Measurements from ENCODE around the gene ANAPC2. TPM values are rescaled to one million over a fixed set of nuclear protein-coding genes. Genes with fewer than 3 reads are reported as not detected.

The ANAPC2 gene
- total and polyA plus RNA-seq, 7 donors = 12.5 to 49.3 (median 23.2) TPM

GRCh38 chr9:137179761-137180160 is 8.6 kb downstream of the ANAPC2 start:
- H3K27me3 ChIP-seq = no peaks in the 10 kb centered on the region
- H3K4me3 ChIP-seq = no peak overlapping the region
- intact Hi-C loops (cut with DNase I) = no loop called here
- H3K27ac ChIP-seq = no peak overlapping the region
- H3K36me3 ChIP-seq = peaks cover 43 to 77% (median 55%) of the 10 kb centered on the region in 4 donors
- WGBS, 2 donors = 93 to 96% methylated on average over 17 of the region's 17 CpGs
- no peak for TF ChIP-seq POLR2AphosphoS5 (IDR thresholded peaks at IDR 0.05)
- no peak for TF ChIP-seq POLR2A (IDR thresholded peaks at IDR 0.05)
- no peak for TF ChIP-seq CTCF (IDR thresholded peaks at IDR 0.05)
- no peak for TF ChIP-seq EP300 (IDR thresholded peaks at IDR 0.05)
- no peak for DNase-seq
- H3K9me3 ChIP-seq = no peaks in the 10 kb centered on the region
- no peaks in the 10 kb centered on the region for H3K4me1 ChIP-seq

DNA sequence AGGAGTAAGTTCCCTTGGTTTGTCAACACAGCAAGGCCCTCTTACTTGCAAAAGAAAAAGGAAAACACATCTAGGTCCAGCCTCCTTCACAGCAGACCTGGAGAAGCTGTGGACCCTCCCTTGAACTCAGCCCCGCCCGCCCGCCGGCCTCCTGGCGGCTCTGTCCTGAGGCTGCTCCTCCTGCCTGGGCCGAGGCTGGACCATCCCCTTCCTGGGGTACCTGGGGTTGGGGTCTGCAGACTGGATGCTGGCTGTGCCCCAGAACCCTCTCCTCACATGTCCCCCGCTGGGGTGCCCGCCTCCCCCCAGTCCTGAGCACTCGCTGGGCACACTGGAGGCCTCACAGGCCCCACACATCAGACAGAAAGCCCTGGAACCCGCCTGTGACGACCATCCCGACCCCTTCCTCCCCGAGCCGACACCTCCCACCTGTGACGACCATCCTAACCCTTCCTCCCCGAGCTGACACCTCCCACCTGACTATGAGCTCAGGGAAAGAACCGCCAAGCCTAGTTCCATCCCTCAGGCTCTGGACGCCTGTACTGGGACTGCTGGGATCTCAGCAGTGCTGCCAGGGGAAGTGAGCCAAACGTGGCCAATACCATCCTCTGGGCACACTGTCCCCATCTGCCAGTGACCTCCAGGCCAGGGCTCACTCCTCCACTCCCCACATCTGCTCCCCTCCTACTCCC is 9.3 kb downstream of the ANAPC2 start:
- DNase-seq = no peak
- Histone ChIP-seq H3K4me3 (no peak overlapping the region), H3K36me3 (peaks cover 39 to 70% (median 48%) of the 10 kb centered on the region in 4 donors), H3K27me3 (no peaks in the 10 kb centered on the region), H3K27ac (no peak overlapping the region), H3K9me3 (no peaks in the 10 kb centered on the region), H3K4me1 (no peaks in the 10 kb centered on the region)
- TF ChIP-seq EP300 (IDR thresholded peaks at IDR 0.05) (no peak), POLR2AphosphoS5 (IDR thresholded peaks at IDR 0.05) (no peak), POLR2A (IDR thresholded peaks at IDR 0.05) (no peak), CTCF (IDR thresholded peaks at IDR 0.05) (no peak)
- intact Hi-C loops (cut with DNase I) = no loop called here
- WGBS, 2 donors = 92% methylated on average over 19 of the region's 19 CpGs

GRCh38 chr9:137178201-137178938 is 10.0 kb downstream of the ANAPC2 start:
- H3K9me3 ChIP-seq = no peaks in the 10 kb centered on the region
- H3K27me3 ChIP-seq = peaks cover 0 to 5% (median 0%) of the 10 kb centered on the region in 3 donors
- WGBS, 2 donors = 94 to 95% methylated on average over 23 of the region's 23 CpGs
- no peaks in the 10 kb centered on the region for H3K4me1 ChIP-seq
- intact Hi-C loops (cut with DNase I) = no loop called here
- TF ChIP-seq CTCF (IDR thresholded peaks at IDR 0.05) (no peak), POLR2AphosphoS5 (IDR thresholded peaks at IDR 0.05) (no peak), EP300 (IDR thresholded peaks at IDR 0.05) (no peak), POLR2A (IDR thresholded peaks at IDR 0.05) (no peak)
- no peak overlapping the region for H3K4me3 ChIP-seq
- no peak for DNase-seq
- H3K36me3 ChIP-seq = peaks cover 32 to 63% (median 41%) of the 10 kb centered on the region in 4 donors
- no peak overlapping the region for H3K27ac ChIP-seq

- DNase-seq = no peak
- Histone ChIP-seq H3K9me3 (no peaks in the 10 kb centered on the region), H3K27me3 (peaks cover 0 to 23% (median 0%) of the 10 kb centered on the region in 3 donors), H3K4me1 (no peaks in the 10 kb centered on the region), H3K4me3 (no peak overlapping the region), H3K27ac (no peak overlapping the region), H3K36me3 (peaks cover 21 to 44% (median 26%) of the 10 kb centered on the region in 4 donors)
- WGBS, 2 donors = 28 to 53% methylated on average over 17 of the region's 17 CpGs
- no peak for TF ChIP-seq EP300 (IDR thresholded peaks at IDR 0.05)
- peak in 2 of 4 experiments; percentile 14 to 28 for TF ChIP-seq CTCF (IDR thresholded peaks at IDR 0.05)
- intact Hi-C loops (cut with DNase I) = no loop called here
Observed at GRCh38 chr9:137176302-137177182, 11.8 kb downstream of the ANAPC2 start.

Data from sigmoid colon (tissue), 7 donors.